MCF 10A (cell line): ENCODE results near the gene CACYBP. TPM values are rescaled to one million over a fixed set of nuclear protein-coding genes. Genes with fewer than 3 reads are reported as not detected.

Experiments
- Bru-seq: library from RNA; stranded (reverse); fragments of 400-500 nt; gene quantifications from one replicate; lab custom pipeline; 2021; lab: Mats Ljungman, UMichigan
- BruChase-seq, 2 experiments: library from RNA; stranded (reverse); fragments of 400-500 nt; gene quantifications; one replicate each; lab custom pipeline; 2021; lab: Mats Ljungman, UMichigan
- BruUV-seq: library from RNA; stranded (reverse); fragments of 400-500 nt; replicated peaks from 2 replicates; lab custom pipeline; 2021; lab: Mats Ljungman, UMichigan
- CTCF ChIA-PET: fragments of 300-600 bp; sonication (Branson Sonifier 250); formaldehyde crosslinking; extraction: SDS; loops from one replicate; lab custom pipeline; 2021; ENCODE audit warnings: antibody characterized with exemption, inconsistent platforms; lab: Yijun Ruan, JAX
- POLR2A ChIA-PET: fragments of 300-600, 350-650 bp; sonication (Branson Sonifier 250); formaldehyde crosslinking; extraction: SDS; loops from one replicate; lab custom pipeline; 2020; ENCODE audit warnings: antibody characterized with exemption, inconsistent platforms; lab: Yijun Ruan, JAX
- DNase-seq: peaks from one replicate; pipeline ENCODE4 v3.0.0-alpha.2; 2018; ENCODE audit not compliant: unreplicated experiment
- H3K27ac Mint-ChIP-seq: one replicate; pipeline ENCODE4 v1.8.0; 2022; ENCODE audit warnings: mild to moderate bottlenecking, low read depth, mixed read lengths; ENCODE audit not compliant: unreplicated experiment
- H3K27me3 Mint-ChIP-seq: one replicate; pipeline ENCODE4 v1.8.0; 2022; ENCODE audit warnings: mixed read lengths; ENCODE audit not compliant: insufficient read depth, unreplicated experiment
- H3K36me3 Mint-ChIP-seq: one replicate; pipeline ENCODE4 v1.8.0; 2022; ENCODE audit warnings: mild to moderate bottlenecking, moderate library complexity, mixed read lengths; ENCODE audit not compliant: insufficient read depth, unreplicated experiment
- H3K4me1 Mint-ChIP-seq: one replicate; pipeline ENCODE4 v1.8.0; 2022; ENCODE audit warnings: mixed read lengths; ENCODE audit not compliant: insufficient read depth, unreplicated experiment
- H3K4me3 Mint-ChIP-seq: one replicate; pipeline ENCODE4 v1.8.0; 2022; ENCODE audit warnings: mild to moderate bottlenecking, moderate library complexity, mixed read lengths; ENCODE audit not compliant: unreplicated experiment
- H3K9me3 Mint-ChIP-seq: one replicate; pipeline ENCODE4 v1.8.0; 2022; ENCODE audit warnings: mixed read lengths; ENCODE audit not compliant: unreplicated experiment
- intact Hi-C: fragments of 100-400 bp; cut with micrococcal nuclease; formaldehyde crosslinking; loops from 2 replicates; pipeline ENCODE4 v1.14.1; 2022
- long read RNA-seq: library from polyadenylated mRNA; stranded (forward); transcript quantifications from one replicate; pipeline ENCODE4 v2.0.0, GENCODE V29; 2022
- total RNA-seq: library from RNA; stranded (reverse); gene quantifications from 2 replicates; pipeline ENCODE4 v1.2.3, GENCODE V29; 2022
- TF ChIP-seq, protein P1 (sequence below): fragments of 200-600 bp; IDR thresholded peaks from one replicate; pipeline ENCODE4 v1.8.0; 2022; ENCODE audit warnings: antibody characterized with exemption, mild to moderate bottlenecking; ENCODE audit not compliant: unreplicated experiment

CACYBP gene
- total RNA-seq (169 and 205 TPM in 2 replicates), Bru-seq, nascent RNA (percentile 83 among the genes with signal in this experiment), BruChase-seq, experiment 1, labeled RNA remaining after a 6-hour chase (percentile 94 among the genes with signal in this experiment), BruChase-seq, experiment 2, labeled RNA remaining after a 2-hour chase (percentile 84 among the genes with signal in this experiment)
- long read RNA-seq, transcript CACYBP-201 (6 exons, 2,766 nt): major isoform, 492 of 525 reads
- long read RNA-seq, transcript CACYBP-209 (6 exons, 2,835 nt): minor isoform, 8 of 525 reads
- long read RNA-seq, partial matches to known transcripts: 3 of 525 reads
- long read RNA-seq, other reads (novel, unspliced or antisense): 19 of 525 reads

- H3K4me3 Mint-ChIP-seq: no peak within 1 kb of the TSS
- BruUV-seq: no TSS peak
- H3K27ac Mint-ChIP-seq: peak within 1 kb of the TSS; percentile 87
- CTCF ChIA-PET: interaction anchor here (0.6 to 7.3 kb wide), 23 partner anchors 9 to 1755 kb away, joined by 3 to 96 read pairs (median 4); partner anchors contain the start of gene MRPS14
- TF ChIP-seq, protein P1, sequence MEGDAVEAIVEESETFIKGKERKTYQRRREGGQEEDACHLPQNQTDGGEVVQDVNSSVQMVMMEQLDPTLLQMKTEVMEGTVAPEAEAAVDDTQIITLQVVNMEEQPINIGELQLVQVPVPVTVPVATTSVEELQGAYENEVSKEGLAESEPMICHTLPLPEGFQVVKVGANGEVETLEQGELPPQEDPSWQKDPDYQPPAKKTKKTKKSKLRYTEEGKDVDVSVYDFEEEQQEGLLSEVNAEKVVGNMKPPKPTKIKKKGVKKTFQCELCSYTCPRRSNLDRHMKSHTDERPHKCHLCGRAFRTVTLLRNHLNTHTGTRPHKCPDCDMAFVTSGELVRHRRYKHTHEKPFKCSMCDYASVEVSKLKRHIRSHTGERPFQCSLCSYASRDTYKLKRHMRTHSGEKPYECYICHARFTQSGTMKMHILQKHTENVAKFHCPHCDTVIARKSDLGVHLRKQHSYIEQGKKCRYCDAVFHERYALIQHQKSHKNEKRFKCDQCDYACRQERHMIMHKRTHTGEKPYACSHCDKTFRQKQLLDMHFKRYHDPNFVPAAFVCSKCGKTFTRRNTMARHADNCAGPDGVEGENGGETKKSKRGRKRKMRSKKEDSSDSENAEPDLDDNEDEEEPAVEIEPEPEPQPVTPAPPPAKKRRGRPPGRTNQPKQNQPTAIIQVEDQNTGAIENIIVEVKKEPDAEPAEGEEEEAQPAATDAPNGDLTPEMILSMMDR: no peak
- peaks cover 42% of the 10 kb centered on the region for H3K4me1 Mint-ChIP-seq
- no peaks in the 10 kb centered on the region for H3K9me3 Mint-ChIP-seq
- H3K36me3 Mint-ChIP-seq: peaks cover 9% of the 10 kb centered on the region
- intact Hi-C loops: loop anchor here (1.0 to 10.0 kb wide), 5 partner anchors 10 to 1205 kb away; partner anchors contain the start of genes COP1, MRPS14 and RABGAP1L
- DNase-seq: peak; percentile 51
- POLR2A ChIA-PET: interaction anchor here (0.6 to 10.8 kb wide), 39 partner anchors 8 to 1504 kb away, joined by 3 to 331 read pairs (median 5); partner anchors contain the start of genes GAS5, MRPS14, RABGAP1L and ZBTB37
- H3K27me3 Mint-ChIP-seq: no peaks in the 10 kb centered on the region
Measured at GRCh38 chr1:174999936-175000696, at the start of gene CACYBP. TSS of gene CACYBP (plus strand) at chr1:174999947. CDS start at chr1:175000181, 234 bp downstream.

GRCh38 chr1:174953285-174954072 is 46.3 kb upstream of the CACYBP start:
- H3K27me3 Mint-ChIP-seq: no peaks in the 10 kb centered on the region
- no peaks in the 10 kb centered on the region for H3K36me3 Mint-ChIP-seq
- DNase-seq: no peak
- no peak overlapping the region for H3K4me3 Mint-ChIP-seq
- H3K4me1 Mint-ChIP-seq: no peaks in the 10 kb centered on the region
- TF ChIP-seq, protein P1: no peak
- no peaks in the 10 kb centered on the region for H3K9me3 Mint-ChIP-seq
- BruUV-seq: no TSS peak
- intact Hi-C loops: no loop called here
- CTCF ChIA-PET: interaction anchor here (0.6 to 1.1 kb wide), 4 partner anchors 12 to 244 kb away, joined by 3 to 4 read pairs (median 3); no protein-coding TSS in a partner anchor
- POLR2A ChIA-PET: interaction anchor here (1.1 to 1.5 kb wide), 2 partner anchors 11 to 13 kb away, joined by 4 read pairs; no protein-coding TSS in a partner anchor
- H3K27ac Mint-ChIP-seq: no peak overlapping the region

DNA sequence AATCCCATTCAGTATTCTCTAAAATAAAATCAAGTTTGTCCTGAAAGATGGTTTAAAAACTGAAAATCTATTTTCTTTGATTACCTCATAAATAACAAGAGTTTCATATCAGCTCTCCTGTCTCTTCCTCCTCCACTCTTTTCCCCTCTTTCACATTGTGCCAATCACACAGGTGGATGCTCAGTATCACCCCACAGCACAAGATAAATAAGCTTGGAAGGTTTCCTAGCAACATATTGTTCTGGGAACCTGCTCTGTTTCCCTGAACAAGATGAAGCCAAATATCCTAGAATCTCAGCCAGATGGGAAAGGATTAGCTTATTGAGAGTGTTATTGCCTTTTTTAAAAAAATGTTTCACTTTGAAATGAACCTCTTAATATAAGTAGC is 45.7 kb upstream of the CACYBP start:
- H3K36me3 Mint-ChIP-seq: no peaks in the 10 kb centered on the region
- TF ChIP-seq, protein P1: no peak
- no peak overlapping the region for H3K27ac Mint-ChIP-seq
- no TSS peak for BruUV-seq
- no peaks in the 10 kb centered on the region for H3K27me3 Mint-ChIP-seq
- POLR2A ChIA-PET: interaction anchor here (1.1 to 1.5 kb wide), 2 partner anchors 10 to 12 kb away, joined by 4 read pairs; no protein-coding TSS in a partner anchor
- CTCF ChIA-PET: interaction anchor here (0.6 to 0.7 kb wide), 3 partner anchors 11 to 243 kb away, joined by 3 to 5 read pairs (median 3); no protein-coding TSS in a partner anchor
- H3K9me3 Mint-ChIP-seq: no peaks in the 10 kb centered on the region
- no peak overlapping the region for H3K4me3 Mint-ChIP-seq
- intact Hi-C loops: no loop called here
- no peak for DNase-seq
- no peaks in the 10 kb centered on the region for H3K4me1 Mint-ChIP-seq
